HPDE6-E6E7 (cell line): ENCODE measurements around the gene BAIAP2.
A peak's percentile ranks its signal among the peaks of the same experiment; 100 is the strongest.
"Not testable (repeated sequence)": the region's sequence is repeated elsewhere in the genome, so short reads cannot be mapped to it uniquely, and the experiment has no call there.

ENCODE experiments used
- DNase-seq: peaks from one replicate; pipeline ENCODE4 v3.0.0; 2011; ENCODE audit warnings: missing footprints; ENCODE audit errors: extremely low spot score

Gene BAIAP2

DNA sequence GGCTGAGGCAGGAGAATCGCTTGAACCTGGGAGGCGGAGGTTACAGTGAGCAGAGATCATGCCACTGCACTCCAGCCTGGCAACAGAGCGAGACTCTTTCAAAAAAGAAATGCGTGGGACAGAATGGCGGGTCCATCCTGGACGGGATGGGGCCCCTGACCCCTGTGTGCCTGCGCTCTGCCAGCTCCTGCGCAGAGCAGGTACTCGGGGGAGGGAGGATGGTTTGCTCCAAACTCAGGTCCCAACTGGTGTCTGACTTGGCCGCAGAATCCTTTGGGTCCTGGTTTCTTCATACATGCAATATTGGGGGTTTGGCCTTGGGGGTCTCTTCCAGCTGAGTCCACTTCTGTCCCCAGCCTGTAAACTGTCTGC, 33.0 kb upstream of the BAIAP2 start:
- DNase-seq: no peak

DNA sequence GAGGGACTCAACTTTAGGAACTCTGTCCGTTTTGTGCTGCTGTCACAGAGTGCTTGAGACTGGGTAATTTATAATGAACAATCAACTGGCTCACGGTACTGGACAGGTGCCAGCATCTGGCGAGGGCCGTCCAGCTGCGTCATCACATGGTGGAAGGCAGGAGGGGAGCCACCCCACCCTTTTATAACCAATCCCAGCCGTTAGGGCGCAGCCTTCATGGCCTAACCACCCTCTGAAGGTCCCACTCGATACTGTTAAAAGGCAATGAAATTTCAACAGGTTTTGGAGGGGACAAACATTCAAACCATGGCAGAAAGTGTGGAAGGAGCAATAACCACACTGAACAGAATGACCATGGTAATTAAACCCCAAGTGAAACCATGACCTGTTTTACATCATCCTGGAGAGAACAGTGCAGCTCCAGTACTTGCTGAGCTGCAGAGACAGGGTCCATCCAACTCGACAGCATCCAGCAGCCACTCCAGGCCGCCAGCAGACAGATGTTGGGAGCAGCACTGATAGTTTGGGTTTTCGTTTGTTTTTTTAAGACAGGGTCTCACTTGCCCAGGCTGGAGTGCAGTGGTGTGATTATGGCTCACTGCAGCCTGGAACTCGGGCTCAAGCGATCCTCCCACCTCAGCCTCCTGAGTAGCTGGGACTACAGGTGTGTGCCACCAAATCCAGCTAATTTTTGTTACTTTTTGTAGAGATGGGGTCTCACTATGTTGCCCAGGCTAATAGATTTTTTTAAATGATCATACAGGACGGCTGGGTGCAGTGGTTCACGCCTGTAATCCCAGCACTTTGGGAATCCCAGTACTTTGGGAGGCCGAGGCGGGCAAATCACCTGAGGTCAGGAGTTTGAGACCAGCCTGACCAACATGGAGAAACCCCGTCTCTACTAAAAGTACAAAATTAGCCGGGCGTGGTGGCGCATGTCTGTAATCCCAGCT, 32.3 kb upstream of the BAIAP2 start:
- DNase-seq: peak; percentile 63

DNA sequence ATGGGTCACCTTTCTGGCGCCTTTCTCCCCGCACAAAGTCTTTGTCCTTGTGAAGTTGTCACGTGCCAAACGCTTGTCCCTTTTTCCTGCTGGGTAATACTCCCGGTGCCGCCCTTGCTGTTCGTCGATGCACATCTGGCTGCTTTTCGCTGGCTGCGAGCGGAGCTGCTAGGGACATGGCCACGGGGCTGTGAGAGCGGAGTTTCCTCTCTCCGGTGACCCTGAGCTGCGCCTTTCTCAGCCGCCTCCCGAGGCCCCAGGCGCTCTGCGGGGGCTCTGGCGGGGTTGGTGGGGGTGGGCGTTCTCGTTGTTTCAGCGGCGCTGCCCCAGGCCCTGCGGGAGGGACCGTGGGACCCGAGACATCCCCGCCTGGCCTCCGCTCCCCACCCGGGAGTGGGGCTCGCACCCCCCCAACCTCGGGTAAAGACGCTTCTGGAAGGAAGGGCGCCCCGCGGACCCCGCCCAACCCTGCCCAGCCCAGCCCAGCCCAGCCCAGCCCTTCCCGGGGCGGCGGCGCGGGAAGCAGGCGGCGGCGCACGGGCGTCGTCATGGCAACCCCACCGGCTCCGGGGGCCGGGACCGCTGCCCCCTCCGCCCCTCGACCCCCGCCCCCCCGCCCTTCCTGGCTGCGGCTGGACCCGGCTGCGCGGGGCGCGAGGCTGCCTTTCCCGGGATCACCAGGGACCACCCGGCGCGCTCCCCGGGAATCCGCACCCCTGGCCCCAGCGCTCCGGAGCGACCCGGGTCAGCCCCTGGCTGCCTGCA, 31.1 kb upstream of the BAIAP2 start:
- no peak for DNase-seq

DNA sequence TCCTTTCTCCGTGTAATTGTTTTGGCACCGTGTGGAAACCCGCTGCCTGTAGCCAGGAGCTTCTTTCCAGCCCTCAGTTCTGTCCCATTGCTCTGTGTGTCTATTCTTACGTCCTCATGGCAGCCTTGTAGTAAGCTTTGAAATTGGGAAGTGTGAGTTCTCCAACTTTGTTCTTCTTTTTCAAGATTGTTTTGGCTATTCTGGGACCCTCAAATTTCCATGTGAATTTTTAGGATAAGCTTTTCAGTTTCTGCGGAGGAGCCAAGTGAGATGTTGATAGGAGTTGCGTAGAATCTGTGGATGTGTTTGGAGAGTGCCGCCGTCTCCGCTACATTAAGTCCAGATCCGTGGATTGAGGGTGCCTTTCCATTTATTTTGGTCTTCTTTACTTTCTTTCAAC, 28.1 kb upstream of the BAIAP2 start:
- DNase-seq: no peak

DNA sequence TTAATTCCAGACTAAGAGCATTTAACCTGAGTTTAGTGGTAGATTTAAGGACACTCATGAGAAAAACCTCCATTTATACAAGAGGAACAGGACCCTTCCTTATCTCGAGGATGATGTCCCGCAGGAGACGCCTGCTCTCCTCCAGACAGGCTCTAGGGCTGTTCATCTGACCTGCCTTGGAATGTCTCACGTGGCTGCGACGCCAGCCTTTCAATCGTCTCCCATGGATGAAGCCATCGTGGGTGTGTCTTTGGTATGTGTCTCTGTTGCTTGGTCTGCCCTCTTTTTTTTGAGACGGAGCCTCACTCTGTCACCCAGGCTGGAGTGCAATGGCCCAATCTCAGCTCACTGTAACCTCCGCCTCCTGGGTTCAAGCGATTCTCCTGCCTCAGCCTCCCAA, 26.8 kb upstream of the BAIAP2 start:
- no peak for DNase-seq

DNA sequence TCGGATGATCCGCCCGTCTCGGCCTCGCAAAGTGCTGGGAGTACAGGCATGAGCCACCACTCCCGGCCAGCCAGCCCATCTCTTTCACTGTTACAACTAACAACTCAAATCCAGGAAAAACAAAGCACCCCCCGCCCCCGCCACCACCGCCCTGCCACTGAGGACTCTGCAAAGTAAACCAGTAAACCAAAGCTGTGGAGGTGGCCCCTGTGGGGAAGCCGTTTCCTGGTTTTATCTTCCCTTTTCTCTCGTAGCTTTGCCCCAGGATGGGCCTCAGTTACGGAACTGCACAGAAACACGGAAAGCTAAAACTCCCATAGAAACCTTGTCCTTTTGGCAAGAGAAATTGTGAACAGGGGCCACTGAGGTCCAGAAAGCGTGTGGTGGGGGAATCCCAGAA, 25.8 kb upstream of the BAIAP2 start:
- DNase-seq: no peak

DNA sequence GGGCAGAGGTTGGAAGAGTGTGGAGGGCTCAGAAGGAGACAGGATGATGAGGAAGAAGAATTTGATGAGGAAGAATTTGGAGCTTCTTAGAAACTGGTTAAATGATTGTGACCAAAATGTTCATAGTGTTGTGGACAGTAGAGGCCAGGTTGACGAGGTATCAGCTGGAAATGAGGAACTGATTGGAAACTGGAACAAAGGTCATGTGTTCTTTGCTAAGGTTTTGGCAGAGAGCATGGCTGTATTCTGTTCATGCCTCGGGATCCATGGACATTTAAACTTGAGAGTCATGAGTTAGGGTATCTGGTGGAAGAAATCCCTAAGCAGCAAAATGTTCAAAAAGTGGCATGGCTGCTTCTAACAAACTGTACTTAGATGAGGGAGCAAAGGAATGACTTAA, 24.0 kb upstream of the BAIAP2 start:
- DNase-seq: no peak

DNA sequence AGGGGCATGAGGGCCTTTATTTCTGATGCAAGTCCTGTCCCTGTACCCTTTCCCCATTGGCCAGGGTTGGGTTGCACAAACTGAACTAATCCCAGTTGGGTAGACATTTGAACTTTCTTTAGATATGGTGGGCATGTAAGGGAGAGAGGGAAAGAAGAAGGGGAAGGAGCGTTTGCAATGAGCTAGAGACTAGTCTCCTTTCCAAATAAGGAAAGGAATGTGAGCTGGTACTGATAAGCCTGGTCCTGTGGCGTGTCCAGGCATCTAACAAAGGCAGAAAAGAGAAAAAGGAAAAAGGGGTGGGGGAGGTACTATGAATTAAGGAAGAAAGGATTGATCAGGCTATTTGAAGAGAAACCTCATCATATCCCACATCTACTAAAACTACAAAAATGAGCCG, 23.0 kb upstream of the BAIAP2 start:
- DNase-seq: no peak

DNA sequence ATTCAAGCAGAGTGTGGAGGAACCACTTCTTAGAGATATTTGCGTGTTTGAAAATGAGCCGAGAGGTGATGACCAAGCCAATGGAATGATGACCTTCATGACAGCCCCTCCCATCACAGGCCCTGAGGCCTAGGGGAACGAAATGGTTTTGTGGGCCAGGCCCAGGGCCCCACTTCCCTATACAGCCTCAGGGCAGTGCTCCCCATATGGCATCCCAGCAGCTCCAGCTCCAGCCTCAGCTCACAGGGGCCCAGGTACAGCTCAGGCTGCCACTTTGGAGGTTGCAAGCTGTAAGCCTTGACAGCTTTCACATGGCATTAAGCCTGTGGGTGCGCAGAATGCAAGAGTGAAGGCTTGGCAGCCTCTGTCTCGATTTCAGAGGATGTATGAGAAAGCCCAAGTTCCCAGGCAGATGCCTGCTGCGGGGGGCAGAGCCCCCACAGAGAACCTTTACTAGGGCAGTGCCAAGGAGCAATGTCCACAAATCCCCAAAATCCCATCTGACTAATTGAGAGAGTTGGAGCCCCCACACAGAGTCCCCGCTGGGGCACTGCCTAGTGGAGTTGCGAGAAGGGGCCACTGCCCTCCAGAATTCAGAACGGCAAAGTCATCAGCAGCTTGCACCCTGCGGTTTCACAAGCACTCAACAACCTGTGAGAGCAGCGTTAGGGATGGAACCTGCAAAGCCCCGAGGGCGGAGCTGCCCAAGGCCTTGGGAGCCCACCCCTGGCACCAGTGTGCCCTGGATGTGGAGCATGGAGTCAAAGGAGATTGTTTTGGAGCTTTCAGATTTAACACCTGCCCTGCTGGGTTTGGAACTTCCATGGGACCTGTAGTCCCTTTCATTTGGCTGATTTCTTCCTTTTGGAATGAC, 22.1 kb upstream of the BAIAP2 start:
- no peak for DNase-seq

DNA sequence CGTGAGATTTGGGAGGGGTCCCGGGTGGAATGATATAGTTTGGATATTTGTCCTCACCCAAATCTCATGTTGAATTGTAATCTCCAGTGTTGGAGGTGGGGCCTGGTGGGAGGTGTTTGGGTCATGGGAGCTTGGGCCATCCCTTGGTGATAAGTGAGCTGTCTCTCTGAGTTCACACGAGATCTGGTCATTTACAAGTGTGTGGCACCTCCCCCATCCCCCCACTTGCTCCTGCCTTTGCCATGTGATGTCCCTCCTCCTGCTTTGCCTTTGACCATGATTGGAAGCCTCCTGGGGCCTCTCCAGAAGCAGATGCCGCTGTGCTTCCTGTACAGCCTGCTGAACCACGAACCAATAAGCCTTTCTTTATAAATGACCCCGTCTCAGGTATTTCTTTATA, 21.3 kb upstream of the BAIAP2 start:
- no peak for DNase-seq

DNA sequence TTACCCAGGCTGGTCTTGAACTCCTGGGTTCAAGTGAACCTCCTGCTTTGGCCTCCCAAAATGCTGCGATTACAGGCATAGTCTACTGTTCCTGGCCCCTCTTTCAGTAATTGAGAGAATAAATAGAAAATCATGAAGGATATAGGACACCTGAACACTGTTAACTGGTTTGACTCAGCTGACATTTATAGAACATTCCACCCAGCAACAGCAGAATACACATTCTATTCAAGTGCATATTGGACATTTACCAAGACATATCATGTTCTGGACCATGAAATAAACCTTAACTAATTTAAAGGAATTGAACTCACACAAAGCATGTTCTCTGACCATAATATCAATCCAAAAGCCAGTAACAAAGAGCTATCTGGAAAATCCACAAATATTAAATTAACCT, 19.8 kb upstream of the BAIAP2 start:
- no peak for DNase-seq

DNA sequence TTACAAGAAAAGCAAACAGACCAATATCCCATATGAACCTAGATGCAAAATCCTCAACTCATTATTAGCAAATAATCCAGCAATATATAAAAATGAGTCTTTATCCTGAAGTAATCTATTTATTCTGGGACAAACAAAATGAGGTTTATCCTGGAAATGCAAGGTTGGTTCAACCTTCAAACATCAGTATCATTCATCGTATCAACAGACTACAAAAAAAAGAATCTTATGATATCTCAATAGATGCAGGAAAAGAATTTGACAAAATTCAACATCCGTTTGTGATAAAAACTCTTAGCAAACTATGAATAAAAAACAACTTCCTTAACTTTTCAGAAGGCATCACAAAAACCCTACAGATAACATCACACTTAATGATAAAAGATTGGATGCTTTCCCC, 18.4 kb upstream of the BAIAP2 start:
- no peak for DNase-seq

DNA sequence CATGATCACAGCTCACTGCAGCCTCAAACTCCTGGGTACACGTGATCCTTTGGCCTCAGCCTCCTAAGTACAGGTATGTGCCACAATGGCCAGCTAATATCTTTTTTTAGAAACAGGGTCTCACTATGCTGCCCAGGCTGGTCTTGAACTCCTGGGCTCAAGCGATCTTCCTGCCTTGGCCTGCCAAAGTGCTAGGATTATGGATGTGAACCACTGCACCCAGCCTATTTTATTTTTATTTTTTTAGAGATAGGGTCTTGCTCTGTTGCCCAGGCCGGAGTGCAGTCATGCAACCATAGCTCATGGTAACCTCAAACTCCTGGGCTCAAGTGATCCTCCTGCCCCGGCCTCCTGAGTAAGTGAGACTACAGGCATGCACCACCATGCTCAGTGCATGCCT, 17.6 kb upstream of the BAIAP2 start:
- not testable (repeated sequence) for DNase-seq

DNA sequence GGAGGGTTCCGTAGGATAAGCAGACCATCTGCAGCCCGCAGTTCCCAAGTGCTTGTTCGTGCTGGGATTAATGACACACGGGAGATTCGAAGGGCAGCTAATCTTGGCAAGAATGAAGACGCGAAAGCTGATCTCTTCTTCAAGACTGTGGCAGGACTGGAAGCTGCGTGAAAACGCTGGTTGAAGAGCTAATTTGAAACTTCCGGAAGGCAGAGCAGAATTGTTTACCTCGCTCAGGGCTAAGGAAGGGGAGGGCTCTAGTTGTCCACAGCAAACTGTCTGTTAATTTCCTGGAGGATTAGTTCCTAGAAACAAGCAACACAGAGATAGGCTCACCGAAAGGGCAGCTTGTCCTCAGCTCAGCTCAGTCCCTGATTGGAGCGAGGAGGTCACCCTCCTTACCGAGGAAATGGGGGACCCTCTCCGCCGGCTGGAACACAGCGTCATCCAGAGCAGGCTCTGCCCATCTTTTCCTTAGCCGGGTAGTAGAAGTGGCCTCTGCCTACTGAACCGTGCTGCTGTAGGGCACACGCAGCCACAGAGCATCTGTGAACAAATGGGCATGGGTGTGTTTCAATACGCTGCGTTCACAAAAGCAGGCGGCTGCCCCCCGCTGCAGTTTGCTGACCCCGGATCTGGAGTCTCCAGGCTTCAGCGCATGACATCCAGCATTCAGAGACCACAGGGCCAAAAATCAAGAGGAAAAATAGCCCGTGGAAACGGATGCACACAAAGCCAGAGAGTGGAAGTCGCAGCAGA, 16.7 kb upstream of the BAIAP2 start:
- no peak for DNase-seq

DNA sequence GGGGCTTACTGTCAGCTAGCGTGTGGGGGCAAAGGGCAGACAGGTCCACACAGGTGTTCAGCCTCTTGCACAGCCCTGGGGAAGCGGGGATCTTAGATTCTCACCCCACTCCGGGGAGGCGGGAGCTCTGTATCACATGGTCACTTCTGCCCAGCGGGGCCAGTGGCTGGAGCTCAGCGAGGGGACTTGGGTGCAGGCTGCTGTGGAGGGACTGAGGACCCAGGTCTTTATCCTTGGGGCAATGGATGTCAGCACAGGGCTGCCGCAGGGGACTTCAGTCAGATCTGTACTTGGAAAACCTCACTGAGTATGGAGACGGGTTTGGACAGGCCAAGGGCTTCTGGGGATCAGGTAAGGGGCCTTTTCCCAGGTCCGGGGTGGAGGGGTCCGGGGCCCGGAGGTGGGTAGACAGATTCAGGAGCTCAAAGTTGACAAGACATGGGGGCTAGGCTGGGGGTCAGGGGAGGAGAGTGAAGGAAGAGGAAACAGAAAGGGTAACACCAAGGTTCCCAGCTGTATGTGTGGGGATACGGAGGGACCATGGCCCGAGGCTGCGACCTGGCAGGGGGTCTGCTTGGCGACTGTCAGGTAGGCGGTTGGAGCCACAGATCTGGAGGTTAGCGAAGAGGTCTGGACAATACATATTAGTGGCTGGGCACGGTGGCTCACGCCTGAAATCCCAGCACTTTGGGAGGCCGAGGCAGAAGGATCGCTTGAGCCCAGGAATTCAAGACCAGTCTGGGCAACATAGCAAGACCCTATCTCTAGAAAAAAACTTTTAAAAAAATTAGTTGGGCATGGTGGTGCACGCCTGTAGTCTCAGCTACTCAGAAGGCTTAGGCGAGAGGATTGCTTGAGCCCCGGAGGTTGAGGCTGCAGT, 15.1 kb upstream of the BAIAP2 start:
- DNase-seq: no peak

DNA sequence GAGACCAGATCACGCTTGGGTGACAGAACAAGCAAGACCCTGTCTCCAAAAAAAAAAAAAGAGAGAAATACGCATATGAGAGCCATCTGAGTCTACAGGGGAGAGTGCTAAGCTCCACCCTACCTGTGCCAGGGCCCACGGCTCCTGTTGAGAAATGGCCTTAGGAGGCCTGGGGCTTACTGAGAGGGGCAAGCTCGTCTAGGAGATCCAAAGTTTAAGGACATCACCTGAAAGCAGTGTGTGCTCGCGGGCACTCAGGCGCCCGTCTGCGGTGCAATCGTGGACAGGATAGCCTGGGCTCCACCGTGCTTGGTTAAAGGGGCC, 14.5 kb upstream of the BAIAP2 start:
- no peak for DNase-seq

DNA sequence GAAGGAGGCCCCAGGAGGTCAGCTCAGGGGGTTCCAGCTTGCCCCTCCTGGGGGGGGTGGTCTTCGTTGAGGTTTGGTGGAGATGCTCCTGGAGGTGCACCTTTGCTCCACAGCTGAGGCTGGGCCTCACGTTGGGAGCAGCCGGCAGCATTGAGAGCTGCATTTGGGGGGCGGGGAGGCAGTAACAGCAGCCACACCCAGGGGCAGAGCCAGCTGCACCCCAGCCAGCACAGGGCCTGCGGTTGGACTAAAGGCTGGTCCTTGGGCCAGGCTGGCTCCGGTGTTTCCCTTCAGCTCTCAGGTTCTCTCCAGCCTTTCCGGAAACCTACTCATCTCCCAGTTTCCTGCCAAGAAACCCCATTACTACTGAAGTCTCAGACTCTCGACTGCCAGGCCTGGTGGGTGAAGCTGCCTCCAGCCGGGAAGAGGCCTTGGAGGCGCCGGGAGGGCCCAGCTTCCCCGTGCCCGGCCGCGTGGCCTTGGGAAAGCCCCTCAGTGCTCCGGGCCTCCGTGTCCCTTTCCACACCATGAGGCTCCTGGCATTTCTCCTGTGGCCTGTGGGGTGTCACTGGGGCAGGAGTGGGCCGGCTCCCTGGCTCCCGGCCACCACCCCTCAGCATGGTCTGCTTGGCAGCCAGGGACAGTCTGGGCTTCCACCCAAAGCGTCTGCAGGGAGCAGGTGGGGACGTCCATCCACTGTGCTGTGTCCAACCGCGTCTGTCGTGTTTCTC, 14.0 kb upstream of the BAIAP2 start:
- DNase-seq: no peak

DNA sequence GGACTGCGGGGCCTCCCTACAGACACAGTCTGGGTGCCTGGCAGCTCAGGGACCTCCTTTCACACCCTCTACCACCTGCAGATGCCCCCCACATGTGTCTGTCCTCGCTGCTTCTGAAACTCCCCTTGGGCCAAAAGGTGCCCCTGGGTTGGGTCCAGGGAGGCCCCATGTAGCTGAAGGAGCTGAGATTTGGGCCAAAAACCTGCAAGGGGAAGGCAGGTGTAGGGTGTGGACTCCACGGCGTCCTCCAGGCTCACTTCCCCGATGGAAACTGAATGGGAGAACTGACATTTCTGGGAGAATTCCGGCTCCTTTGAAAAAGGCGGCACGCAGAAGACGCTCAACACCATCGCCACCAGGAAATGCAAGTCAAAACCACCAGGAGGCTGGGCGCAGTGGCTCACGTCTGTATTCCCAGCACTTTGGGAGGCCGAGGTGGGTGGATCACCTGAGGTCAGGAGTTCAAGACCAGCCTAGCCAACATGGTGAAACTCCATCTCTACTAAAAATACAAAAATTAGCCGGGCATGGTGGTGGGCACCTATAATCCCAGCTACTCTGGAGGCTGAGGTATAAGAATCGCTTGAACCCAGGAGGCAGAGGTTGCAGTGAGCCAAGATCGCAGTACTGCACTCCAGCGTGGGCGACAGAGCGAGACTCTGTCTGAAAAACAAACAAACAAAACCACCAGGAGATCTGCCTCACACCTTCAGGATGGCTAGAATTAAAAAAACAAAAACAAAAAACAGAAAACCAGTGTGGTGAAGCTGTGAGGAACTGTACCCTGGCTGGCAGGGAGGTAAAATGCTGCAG, 13.2 kb upstream of the BAIAP2 start:
- DNase-seq: no peak

DNA sequence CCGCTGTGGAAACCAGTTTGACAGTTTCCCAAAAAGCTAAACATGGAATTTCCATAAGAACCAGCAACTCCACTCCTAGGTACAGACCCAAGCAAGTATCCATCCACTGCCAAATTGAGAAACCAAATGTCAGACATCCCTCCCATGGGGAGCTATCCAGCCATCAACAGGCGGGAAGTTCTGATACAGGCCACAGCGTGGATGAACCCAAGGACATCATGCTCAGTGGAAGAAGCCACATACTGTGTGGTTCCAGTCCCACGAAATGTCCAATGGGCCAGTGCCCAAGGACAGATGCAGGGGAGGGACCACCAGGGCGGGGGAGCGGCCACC, 12.6 kb upstream of the BAIAP2 start:
- no peak for DNase-seq
